ENCODE measurements around the gene FAM13B.
"Not testable (repeated sequence)": the region's sequence is repeated elsewhere in the genome, so short reads cannot be mapped to it uniquely, and the experiment has no call there.

FAM13B gene

DNA sequence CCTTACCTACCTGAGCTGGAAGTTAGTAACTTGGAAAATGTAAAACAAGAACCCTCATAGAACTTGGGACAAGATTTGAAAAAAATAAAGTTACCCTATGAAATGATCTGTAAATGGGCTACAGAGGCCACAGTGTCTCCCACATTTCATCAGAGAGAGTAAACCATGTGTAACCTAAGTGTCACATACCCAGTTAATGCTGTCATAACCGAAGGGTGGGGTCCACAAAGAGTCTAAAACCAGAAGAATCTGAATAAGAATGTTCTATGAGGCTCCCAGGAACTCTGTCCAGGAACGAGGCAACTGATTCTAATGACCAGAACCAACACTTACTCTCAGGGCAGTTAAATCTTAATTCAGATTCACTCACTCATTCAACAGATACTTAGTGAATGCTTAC is 1.0 kb upstream of the FAM13B start:
- DNase-seq (ENCODE audit: low read depth), result no peak

GRCh38 chr5:138033386-138033808 is 518 bp upstream of the FAM13B start:
- DNase-seq (ENCODE audit: low read depth), result no peak

DNA sequence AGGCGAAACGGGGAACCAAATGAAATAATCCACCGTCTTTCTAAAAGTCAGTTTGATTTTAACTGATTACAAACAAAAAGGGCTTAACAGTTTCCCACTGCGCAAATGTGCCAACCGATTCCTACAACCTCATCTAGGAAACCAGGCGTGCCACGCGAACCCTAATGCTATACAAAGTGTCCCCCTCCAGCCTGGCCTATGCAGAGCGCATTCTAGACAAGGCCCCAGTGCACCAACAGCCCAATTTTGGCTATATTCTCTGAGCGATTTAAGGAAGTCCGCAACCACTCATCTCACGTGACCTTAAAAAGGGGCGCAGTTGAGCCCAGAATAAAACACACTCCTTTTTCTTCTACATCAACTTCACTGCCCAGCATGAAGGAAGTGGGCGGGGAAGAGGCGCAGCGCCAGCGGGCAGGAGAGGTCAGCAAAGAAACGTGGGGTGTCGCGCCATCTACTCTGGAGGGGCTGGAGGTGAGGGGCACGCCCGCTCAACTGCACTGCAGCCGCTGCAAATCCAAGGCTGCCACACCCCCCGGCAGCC is 779 bp downstream of the FAM13B start:
- DNase-seq (ENCODE audit: low read depth), result no peak

DNA sequence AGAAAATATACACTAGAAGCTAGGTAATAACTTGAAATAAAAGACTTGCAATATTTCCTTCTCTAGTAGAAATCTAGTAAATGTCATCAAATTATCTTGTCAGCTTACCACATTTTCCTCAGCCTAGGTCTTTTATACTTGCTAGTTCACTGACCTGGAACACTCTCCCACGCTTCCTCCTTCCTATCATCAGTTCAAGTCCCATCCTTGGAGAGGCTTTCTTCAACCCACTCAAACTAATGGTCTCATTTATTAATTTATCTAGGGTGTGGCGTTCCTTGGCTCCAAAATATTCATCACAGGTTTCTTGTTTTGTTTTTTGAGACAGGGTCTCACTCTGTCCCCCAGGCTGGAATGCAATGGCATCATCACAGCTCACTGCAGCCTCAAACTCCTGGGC is 2.9 kb downstream of the FAM13B start:
- no peak for DNase-seq (ENCODE audit: low read depth)

GRCh38 chr5:138029501-138029900 is 3.4 kb downstream of the FAM13B start:
- DNase-seq (ENCODE audit: low read depth), result no peak

DNA sequence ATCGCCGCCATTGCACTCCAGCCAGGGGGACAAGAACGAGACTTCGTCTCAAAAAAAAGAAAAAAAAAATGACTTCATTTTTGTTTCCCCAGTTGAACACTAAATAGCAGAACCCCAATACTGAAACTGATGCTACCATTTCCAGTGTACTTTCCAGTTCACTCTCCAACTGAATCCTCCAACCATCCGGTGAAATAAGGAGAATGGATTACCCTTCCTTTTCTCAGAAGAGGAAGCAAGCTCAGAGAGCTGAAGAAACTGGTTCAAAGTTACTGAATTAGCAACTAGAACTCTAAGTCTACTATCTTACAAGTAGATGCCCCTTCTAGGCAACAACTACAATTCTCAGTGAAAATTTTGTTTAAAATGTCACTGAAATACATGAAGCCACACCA is 3.9 kb downstream of the FAM13B start:
- no peak for DNase-seq (ENCODE audit: low read depth)

DNA sequence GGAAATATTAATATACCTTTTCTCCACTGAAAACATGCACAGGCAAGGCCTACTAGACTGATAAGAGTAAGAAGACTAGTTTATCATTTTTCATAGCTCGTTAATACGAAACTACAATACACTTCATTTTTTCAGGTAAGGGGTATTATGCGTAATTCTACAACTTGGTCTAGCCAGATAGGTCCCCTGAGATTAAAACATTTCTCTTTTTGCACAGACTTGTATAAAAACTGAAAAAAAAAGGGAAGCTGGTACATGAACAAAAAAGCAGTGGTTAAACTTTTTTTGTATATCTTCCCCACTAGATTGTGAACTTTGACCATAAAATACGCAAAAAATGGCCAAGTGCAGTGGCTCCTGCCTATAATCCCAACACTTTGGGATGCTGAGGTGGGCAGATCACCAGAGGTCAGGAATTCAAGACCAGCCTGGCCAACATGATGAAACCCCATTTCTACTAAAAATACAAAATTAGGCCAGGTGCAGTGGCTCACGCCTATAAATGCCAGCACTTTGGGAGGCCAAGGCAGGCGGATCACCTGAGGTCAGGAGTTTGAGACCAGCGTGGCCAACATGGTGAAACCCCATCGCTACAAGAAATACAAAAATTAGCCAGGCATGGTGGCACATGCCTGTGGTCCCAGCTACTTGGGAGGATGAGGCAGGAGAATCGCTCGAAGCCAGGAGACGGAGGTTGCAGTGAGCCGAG is 4.5 kb downstream of the FAM13B start:
- not testable (repeated sequence) for DNase-seq (ENCODE audit: low read depth)

DNA sequence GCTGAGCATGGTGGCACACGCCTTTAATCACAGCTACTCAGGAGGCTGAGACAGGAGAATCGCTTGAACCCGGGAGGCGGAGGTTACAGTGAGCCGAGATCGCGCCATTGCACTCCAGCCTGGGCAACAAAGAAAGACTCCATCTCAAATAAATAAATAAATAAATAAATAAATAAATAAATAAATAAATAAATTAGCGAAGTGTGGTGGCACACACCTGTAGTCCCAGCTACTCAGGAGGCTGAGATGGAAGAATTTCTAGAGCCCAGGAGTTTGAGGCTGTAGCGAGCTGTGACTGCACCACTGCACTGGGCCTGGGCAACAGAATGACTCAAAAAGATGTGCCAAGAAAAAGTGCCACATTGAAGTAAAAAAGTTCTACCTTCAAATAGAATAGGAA is 6.1 kb downstream of the FAM13B start:
- not testable (repeated sequence) for DNase-seq (ENCODE audit: low read depth)

- no peak for DNase-seq (ENCODE audit: low read depth)
These were observed 7.6 kb downstream of the FAM13B start for GRCh38 chr5:138025285-138025684.

GRCh38 chr5:138024117-138024516 is 8.8 kb downstream of the FAM13B start:
- DNase-seq (ENCODE audit: low read depth), result no peak

GRCh38 chr5:138022912-138023311 is 10.0 kb downstream of the FAM13B start:
- DNase-seq (ENCODE audit: low read depth), result no peak

GRCh38 chr5:138021771-138022170 is 11.1 kb downstream of the FAM13B start:
- no peak for DNase-seq (ENCODE audit: low read depth)

DNA sequence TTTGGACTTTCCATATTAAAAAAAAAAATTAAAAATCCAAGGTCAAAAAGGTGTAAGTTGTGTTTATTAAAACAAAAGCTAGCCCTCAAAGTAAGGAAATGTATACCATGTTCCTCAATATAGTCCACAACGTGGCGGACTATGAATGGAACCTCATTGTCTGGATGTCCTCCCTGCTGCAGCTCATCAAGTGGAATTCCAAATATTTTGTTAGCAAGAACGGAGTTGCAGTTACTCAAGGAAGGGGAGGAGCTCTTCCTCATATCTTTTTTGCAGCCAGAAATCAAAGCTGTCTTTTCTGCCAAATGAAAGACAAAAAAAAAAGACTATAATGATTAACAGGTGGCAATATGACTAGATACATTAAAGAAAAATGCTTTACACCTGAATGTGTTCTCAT is 14.0 kb downstream of the FAM13B start:
- DNase-seq (ENCODE audit: low read depth), result no peak

- no peak for DNase-seq (ENCODE audit: low read depth)
These were observed 17.0 kb downstream of the FAM13B start for GRCh38 chr5:138015916-138016315.

- no peak for DNase-seq (ENCODE audit: low read depth)
These were observed 20.9 kb downstream of the FAM13B start for GRCh38 chr5:138011991-138012390.

DNA sequence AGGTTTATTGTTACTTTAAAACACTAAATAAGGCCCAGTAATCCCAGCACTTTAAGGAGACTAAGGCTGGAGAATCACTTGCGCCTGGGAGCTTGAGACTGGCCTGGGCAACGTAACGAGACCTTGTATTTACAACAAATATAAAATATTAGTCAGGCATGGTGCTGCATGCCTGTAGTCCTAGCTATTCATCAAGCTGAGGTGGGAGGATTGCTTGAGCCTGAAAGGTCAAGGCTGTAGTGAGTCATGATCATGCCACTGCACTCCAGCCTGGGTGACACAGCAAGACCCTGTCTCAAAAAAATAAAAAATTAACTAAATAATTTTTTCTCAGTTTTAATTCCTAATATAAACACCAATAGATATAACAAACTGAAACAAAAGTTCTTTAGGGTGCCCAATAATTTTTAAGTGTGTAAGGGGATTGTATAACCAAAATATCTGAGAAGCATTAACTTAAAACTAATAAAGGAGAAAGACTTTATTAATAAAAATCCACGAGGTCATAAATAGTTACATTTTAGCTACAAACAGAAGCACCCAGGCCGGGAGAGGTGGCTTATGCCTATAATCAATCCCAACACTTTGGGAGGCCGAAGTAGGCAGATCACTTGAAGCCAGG is 32.7 kb downstream of the FAM13B start:
- no peak for DNase-seq (ENCODE audit: low read depth)

DNA sequence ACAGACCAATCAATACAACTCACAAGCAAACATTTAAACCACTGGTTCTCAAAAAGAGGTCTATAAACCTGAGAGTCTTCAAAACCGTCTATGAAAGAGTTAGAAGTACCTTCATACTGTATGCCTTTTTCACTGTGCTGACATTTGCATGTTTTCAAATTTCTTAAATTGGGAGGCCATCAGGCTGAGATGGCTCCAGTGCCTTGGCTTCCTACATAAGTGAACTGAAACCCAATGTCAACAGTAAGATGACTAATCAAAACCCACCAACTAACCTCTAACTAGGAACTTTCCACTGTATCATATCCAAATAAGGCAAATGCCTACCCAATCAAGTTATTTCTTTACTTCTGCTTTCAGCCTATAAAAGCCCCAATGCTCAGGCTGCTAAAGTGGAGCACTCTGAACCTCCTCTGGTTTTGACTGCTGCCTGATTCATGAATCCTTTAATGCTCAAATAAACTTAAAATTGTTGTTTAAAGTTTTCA is 35.1 kb downstream of the FAM13B start:
- no peak for DNase-seq (ENCODE audit: low read depth)

DNA sequence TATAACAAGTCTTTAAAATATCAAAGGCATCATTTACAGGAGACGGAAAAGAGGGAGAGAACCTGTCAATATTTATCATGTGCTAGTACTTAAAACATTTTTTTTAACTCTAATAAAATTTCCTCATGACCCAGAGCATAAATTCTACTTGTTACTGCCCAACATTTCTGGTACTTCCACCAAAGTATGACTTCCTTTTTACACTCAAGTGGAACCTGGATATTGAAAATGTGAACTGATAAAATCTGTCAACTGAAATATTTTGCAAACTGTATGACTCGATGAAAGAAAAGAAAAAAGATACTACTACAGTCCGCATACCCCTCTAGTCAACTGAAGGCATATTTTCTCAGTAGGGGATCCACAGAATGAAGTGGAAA is 37.1 kb downstream of the FAM13B start:
- no peak for DNase-seq (ENCODE audit: low read depth)

- no peak for DNase-seq (ENCODE audit: low read depth)
These were observed 37.7 kb downstream of the FAM13B start for GRCh38 chr5:137995077-137995748.

- DNase-seq (ENCODE audit: low read depth), result no peak
These were observed 38.3 kb downstream of the FAM13B start for GRCh38 chr5:137994556-137994955.

DNA sequence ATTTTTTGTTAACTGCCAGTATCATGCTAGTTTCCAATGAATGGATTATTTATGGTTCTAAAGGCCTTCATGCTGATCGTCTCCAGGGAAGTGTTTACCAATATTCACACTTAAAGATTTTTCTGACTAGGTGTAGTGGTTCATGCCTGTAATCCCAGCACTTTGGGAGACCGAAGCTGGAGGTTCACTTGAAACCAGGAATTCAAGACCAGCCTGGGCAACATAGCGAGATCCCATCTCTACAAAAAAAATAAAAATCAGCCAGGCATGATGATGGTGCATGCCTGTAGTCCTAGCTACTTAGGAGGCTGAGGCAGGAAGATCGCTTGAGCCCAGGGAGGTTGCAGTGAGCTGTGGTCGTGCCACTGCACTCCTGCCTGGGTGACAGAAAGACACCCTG is 43.5 kb downstream of the FAM13B start:
- DNase-seq (ENCODE audit: low read depth), result no peak

DNA sequence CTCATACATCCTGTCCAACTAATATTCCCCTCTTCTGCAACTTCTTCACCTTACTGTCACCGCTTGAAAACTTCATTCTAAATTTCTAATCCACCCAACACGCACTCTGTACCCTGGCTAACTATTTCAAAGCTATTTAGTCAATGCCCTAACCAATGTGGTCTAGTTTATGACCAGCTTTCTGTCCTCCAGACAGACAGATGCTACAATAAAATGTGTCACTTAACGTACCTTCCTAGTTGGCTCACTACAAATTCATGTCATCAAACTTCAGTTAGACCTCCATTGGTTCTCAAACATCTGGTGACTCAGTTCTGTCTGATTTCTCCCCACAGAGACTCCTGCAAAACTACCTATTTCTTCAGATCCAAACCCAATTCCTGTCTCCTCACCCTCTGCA is 57.7 kb downstream of the FAM13B start:
- no peak for DNase-seq (ENCODE audit: low read depth)

DNA sequence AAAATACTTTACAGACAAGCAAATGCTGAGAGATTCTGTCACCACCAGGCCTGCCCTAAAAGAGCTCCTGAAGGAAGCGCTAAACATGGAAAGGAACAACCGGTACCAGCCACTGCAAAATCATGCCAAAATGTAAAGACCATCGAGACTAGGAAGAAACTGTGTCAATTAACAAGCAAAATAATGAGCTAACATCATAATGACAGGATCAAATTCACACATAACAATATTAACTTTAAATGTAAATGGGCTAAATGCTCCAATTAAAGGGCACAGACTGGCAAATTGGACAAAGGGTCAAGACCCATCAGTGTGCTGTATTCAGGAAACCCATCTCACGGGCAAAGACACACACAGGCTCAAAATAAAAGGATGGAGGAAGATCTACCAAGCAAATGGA is 62.5 kb downstream of the FAM13B start:
- not testable (repeated sequence) for DNase-seq (ENCODE audit: low read depth)
